ENCODE results near the gene ZFC3H1. TPM values are rescaled to one million over a fixed set of nuclear protein-coding genes. Genes with fewer than 3 reads are reported as not detected.

Gene ZFC3H1
- total and polyA plus RNA-seq, 9 of the 15 experiments (the other 6 are each of a cell fraction or from before 2014, with no cell fraction given), result 14.8 to 80.5 (median 22.1) TPM

GRCh38 chr12:71567537-71567936, 96.1 kb downstream of the ZFC3H1 start (continued):
- TF ChIP-seq NR2F6 (CRISPR knock-in tag; IDR thresholded peaks at IDR 0.05) (no peak), NR2C2 (CRISPR knock-in tag; IDR thresholded peaks at IDR 0.05) (no peak), NR2C2 (tag; IDR thresholded peaks at IDR 0.05) (no peak), CEBPZ (IDR thresholded peaks at IDR 0.05; ENCODE audit: borderline replicate concordance, low read depth, low read length) (no peak), TBP (optimal IDR thresholded peaks at IDR 0.05; ENCODE audit: low read depth, low read length) (no peak), TFAM (CRISPR knock-in tag; conservative IDR thresholded peaks at IDR 0.05) (no peak), SMAD2 (IDR thresholded peaks at IDR 0.05; ENCODE audit: low read depth, low read length) (no peak), NCOA6 (IDR thresholded peaks at IDR 0.05) (no peak), HLTF (IDR thresholded peaks at IDR 0.05) (no peak), FOXO4 (CRISPR knock-in tag; IDR thresholded peaks at IDR 0.05) (no peak), TOE1 (IDR thresholded peaks at IDR 0.05; ENCODE audit: borderline replicate concordance) (no peak), TOE1 (CRISPR knock-in tag; IDR thresholded peaks at IDR 0.05; ENCODE audit: borderline replicate concordance, low read depth) (no peak), NEUROD1 (IDR thresholded peaks at IDR 0.05; ENCODE audit: borderline replicate concordance, low read depth, low read length, partially characterized antibody) (no peak), TBL1XR1 (IDR thresholded peaks at IDR 0.05; ENCODE audit: low read length in 2 of 2) (no peak), ARHGAP35 (IDR thresholded peaks at IDR 0.05; ENCODE audit: partially characterized antibody) (no peak), MEIS2 (IDR thresholded peaks at IDR 0.05; ENCODE audit: partially characterized antibody) (peak; percentile 77), ZNF766 (CRISPR knock-in tag; conservative IDR thresholded peaks at IDR 0.05) (no peak), SIX5 (IDR thresholded peaks at IDR 0.05; ENCODE audit: borderline replicate concordance in 1 of 2, insufficient read depth in 1 of 2, low read depth in 1 of 2, low read length in 2 of 2) (no peak)

Data from K562 (cell line).